Measurements from ENCODE around the gene SLC12A8. TPM values are rescaled to one million over a fixed set of nuclear protein-coding genes. Genes with fewer than 3 reads are reported as not detected.

SLC12A8 gene
- total and polyA plus RNA-seq, 2 experiments from 2014 or later = 6.9 to 15.9 TPM

DNA sequence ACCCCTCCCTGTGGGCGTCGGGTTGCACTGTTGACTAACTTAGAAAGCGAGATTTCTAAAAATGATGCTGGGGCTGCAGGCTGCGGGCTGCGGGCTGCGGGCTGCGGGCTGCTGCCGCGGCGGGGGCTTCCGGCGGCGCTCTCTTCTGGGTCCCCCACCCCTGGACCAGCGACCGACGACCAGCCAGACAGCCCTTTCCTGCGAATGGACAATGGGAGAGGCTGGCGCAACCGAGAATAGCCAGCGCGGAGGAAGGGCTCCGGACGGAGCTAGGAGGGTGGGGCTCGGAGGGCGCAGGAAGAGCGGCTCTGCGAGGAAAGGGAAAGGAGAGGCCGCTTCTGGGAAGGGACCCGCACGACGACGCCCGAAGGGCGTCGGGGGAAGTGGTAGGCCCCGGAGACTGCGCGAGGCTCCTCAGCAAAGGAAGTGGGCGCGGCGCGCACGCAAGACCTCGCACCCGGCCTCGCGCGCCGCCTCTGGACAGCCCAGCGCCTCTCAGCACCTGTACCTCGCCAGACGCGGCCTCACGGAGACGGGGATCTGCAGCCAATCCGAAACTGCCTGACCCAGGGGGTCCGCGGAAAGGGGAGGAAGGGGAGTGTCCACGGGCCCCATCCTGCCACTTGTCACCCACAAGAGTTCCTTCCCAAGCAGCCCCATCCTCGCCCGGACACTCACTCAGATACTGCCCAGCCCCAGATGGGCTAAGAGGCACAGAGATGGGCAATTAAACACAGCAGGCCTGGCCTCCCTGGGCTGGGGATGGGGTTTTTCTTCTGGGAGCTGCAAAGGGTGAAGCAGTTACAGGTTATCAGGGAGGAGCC, 70.7 kb downstream of the SLC12A8 start:
- TF ChIP-seq, protein P1, sequence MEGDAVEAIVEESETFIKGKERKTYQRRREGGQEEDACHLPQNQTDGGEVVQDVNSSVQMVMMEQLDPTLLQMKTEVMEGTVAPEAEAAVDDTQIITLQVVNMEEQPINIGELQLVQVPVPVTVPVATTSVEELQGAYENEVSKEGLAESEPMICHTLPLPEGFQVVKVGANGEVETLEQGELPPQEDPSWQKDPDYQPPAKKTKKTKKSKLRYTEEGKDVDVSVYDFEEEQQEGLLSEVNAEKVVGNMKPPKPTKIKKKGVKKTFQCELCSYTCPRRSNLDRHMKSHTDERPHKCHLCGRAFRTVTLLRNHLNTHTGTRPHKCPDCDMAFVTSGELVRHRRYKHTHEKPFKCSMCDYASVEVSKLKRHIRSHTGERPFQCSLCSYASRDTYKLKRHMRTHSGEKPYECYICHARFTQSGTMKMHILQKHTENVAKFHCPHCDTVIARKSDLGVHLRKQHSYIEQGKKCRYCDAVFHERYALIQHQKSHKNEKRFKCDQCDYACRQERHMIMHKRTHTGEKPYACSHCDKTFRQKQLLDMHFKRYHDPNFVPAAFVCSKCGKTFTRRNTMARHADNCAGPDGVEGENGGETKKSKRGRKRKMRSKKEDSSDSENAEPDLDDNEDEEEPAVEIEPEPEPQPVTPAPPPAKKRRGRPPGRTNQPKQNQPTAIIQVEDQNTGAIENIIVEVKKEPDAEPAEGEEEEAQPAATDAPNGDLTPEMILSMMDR (conservative IDR thresholded peaks at IDR 0.05; ENCODE audit: low read depth in 2 of 2) = peak in 1 of 2 experiments; percentile 44; a peak in 3 of 4 replicates
- TF ChIP-seq CREB1 (CRISPR knock-in tag; IDR thresholded peaks at IDR 0.05; ENCODE audit: low read depth) (peak; percentile 24; the same call in 1 of the 2 replicates), ZNF114 (CRISPR knock-in tag; IDR thresholded peaks at IDR 0.05) (no peak)
- no peaks in the 10 kb centered on the region for H3K9me2 ChIP-seq (ENCODE audit: insufficient read depth)
- H3K27ac Mint-ChIP-seq = no peak overlapping the region
- no peak overlapping the region; the same call in 1 of the 2 replicates for H3K27ac ChIP-seq (ENCODE audit: low read depth)
- DNase-seq (ENCODE audit: low spot score) = peak; percentile 88
- H3K79me2 ChIP-seq (replicated peaks; ENCODE audit: insufficient read depth) = no peaks in the 10 kb centered on the region
- peaks cover 7% of the 10 kb centered on the region for H3K27me3 ChIP-seq (ENCODE audit: insufficient read depth)
- peaks cover 41% of the 10 kb centered on the region for H3K4me1 Mint-ChIP-seq
- peaks cover 35% of the 10 kb centered on the region for H3K4me1 ChIP-seq (ENCODE audit: insufficient read depth)
- peak overlapping the region; percentile 68 for H3K4me3 Mint-ChIP-seq
- H3K4me2 ChIP-seq = peak overlapping the region; percentile 94
- H3K36me3 ChIP-seq (ENCODE audit: insufficient read depth) = 0 out of 2 replicates have a peak, but pooled peaks cover 3% of the 10 kb centered on the region
- ATAC-seq = peak; percentile 81
- H3F3A ChIP-seq (replicated peaks; ENCODE audit: low read depth) = peaks cover 3% of the 10 kb centered on the region
- peak overlapping the region; percentile 78 for H3K4me3 ChIP-seq
- no peaks in the 10 kb centered on the region for H4K20me1 ChIP-seq (replicated peaks; ENCODE audit: insufficient read depth)
- no peaks in the 10 kb centered on the region for H3K9me3 Mint-ChIP-seq
- peaks cover 25% of the 10 kb centered on the region for H3K27me3 Mint-ChIP-seq (ENCODE audit: insufficient read depth, low read depth, poor library complexity)
- peak overlapping the region; percentile 97 for H2AFZ ChIP-seq
- peaks cover 4% of the 10 kb centered on the region; the same call in 1 of the 3 replicates for H3K36me3 Mint-ChIP-seq (ENCODE audit: low read depth)

DNA sequence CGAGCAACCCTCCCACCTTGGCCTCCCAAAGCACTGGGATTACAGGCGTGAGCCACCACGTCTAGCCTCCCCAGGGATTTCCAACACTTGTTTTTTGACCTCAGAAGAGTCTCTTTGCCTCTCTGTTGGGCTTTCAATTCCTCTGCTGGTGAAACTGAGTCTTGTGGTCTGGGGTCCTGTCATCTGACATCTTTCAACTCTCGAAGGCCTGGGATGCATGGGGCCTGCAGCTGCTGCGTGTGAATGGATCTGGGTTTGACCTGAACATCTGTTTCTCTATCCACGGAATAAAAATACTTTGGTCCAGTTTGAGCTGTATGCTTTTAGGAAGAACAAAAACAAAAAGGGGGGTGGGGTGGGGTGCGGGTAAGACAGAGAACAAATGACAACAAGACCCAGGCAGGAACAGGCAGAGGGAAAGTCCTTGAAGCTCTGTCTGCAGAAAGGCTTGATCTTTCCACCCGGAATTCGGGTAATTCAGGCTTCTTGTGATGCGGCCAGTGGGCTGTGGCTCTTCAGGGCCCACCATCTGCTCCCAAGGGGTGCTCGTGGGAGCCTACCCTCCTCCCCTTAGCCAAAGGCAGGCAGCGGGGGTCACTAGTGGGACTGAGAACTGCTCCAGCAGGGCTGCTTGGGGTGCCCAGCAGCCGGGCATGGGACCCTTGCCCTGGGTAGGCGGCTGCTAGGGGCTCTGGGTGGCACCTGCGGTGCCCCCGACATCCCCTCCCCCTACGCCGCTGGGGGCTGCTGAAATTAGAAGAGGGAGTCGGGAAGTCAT, 71.5 kb downstream of the SLC12A8 start:
- no peak overlapping the region for H3K27ac Mint-ChIP-seq
- H3K4me1 ChIP-seq (ENCODE audit: insufficient read depth) = peaks cover 35% of the 10 kb centered on the region
- H3K4me1 Mint-ChIP-seq = peaks cover 41% of the 10 kb centered on the region
- peak overlapping the region; percentile 78 for H3K4me3 ChIP-seq
- H3K9me3 Mint-ChIP-seq = no peaks in the 10 kb centered on the region
- H3K79me2 ChIP-seq (replicated peaks; ENCODE audit: insufficient read depth) = no peaks in the 10 kb centered on the region
- peaks cover 7% of the 10 kb centered on the region for H3K27me3 ChIP-seq (ENCODE audit: insufficient read depth)
- H2AFZ ChIP-seq = peak overlapping the region; percentile 97
- H3K4me3 Mint-ChIP-seq = peak overlapping the region; percentile 68
- H3K27me3 Mint-ChIP-seq (ENCODE audit: insufficient read depth, low read depth, poor library complexity) = peaks cover 26% of the 10 kb centered on the region
- no peak overlapping the region for H3K27ac ChIP-seq (ENCODE audit: low read depth)
- DNase-seq (ENCODE audit: low spot score) (peak; percentile 39), ATAC-seq (no peak)
- H3K9me2 ChIP-seq (ENCODE audit: insufficient read depth) = no peaks in the 10 kb centered on the region
- TF ChIP-seq JUNB (IDR thresholded peaks at IDR 0.05; ENCODE audit: unreplicated experiment) (no peak), ZNF114 (CRISPR knock-in tag; IDR thresholded peaks at IDR 0.05) (no peak), EZH2phosphoT487 (IDR thresholded peaks at IDR 0.05; ENCODE audit: unreplicated experiment) (no peak), POLR2AphosphoS5 (IDR thresholded peaks at IDR 0.05; ENCODE audit: low read depth) (no peak), STAT1 (IDR thresholded peaks at IDR 0.05; ENCODE audit: unreplicated experiment) (no peak)
- TF ChIP-seq, protein P2, sequence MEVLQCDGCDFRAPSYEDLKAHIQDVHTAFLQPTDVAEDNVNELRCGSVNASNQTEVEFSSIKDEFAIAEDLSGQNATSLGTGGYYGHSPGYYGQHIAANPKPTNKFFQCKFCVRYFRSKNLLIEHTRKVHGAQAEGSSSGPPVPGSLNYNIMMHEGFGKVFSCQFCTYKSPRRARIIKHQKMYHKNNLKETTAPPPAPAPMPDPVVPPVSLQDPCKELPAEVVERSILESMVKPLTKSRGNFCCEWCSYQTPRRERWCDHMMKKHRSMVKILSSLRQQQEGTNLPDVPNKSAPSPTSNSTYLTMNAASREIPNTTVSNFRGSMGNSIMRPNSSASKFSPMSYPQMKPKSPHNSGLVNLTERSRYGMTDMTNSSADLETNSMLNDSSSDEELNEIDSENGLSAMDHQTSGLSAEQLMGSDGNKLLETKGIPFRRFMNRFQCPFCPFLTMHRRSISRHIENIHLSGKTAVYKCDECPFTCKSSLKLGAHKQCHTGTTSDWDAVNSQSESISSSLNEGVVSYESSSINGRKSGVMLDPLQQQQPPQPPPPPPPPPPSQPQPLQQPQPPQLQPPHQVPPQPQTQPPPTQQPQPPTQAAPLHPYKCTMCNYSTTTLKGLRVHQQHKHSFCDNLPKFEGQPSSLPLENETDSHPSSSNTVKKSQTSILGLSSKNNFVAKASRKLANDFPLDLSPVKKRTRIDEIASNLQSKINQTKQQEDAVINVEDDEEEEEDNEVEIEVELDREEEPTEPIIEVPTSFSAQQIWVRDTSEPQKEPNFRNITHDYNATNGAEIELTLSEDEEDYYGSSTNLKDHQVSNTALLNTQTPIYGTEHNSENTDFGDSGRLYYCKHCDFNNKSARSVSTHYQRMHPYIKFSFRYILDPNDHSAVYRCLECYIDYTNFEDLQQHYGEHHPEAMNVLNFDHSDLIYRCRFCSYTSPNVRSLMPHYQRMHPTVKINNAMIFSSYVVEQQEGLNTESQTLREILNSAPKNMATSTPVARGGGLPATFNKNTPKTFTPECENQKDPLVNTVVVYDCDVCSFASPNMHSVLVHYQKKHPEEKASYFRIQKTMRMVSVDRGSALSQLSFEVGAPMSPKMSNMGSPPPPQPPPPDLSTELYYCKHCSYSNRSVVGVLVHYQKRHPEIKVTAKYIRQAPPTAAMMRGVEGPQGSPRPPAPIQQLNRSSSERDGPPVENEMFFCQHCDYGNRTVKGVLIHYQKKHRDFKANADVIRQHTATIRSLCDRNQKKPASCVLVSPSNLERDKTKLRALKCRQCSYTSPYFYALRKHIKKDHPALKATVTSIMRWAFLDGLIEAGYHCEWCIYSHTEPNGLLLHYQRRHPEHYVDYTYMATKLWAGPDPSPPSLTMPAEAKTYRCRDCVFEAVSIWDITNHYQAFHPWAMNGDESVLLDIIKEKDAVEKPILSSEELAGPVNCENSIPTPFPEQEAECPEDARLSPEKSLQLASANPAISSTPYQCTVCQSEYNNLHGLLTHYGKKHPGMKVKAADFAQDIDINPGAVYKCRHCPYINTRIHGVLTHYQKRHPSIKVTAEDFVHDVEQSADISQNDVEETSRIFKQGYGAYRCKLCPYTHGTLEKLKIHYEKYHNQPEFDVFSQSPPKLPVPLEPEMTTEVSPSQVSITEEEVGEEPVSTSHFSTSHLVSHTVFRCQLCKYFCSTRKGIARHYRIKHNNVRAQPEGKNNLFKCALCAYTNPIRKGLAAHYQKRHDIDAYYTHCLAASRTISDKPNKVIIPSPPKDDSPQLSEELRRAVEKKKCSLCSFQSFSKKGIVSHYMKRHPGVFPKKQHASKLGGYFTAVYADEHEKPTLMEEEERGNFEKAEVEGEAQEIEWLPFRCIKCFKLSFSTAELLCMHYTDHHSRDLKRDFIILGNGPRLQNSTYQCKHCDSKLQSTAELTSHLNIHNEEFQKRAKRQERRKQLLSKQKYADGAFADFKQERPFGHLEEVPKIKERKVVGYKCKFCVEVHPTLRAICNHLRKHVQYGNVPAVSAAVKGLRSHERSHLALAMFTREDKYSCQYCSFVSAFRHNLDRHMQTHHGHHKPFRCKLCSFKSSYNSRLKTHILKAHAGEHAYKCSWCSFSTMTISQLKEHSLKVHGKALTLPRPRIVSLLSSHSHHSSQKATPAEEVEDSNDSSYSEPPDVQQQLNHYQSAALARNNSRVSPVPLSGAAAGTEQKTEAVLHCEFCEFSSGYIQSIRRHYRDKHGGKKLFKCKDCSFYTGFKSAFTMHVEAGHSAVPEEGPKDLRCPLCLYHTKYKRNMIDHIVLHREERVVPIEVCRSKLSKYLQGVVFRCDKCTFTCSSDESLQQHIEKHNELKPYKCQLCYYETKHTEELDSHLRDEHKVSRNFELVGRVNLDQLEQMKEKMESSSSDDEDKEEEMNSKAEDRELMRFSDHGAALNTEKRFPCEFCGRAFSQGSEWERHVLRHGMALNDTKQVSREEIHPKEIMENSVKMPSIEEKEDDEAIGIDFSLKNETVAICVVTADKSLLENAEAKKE (CRISPR knock-in tag; IDR thresholded peaks at IDR 0.05) = no peak
- peaks cover 4% of the 10 kb centered on the region; the same call in 1 of the 3 replicates for H3K36me3 Mint-ChIP-seq (ENCODE audit: low read depth)
- H3K4me2 ChIP-seq = peak overlapping the region; percentile 94
- H3F3A ChIP-seq (replicated peaks; ENCODE audit: low read depth) = peaks cover 3% of the 10 kb centered on the region
- H3K36me3 ChIP-seq (ENCODE audit: insufficient read depth) = 0 out of 2 replicates have a peak, but pooled peaks cover 3% of the 10 kb centered on the region
- no peaks in the 10 kb centered on the region for H4K20me1 ChIP-seq (replicated peaks; ENCODE audit: insufficient read depth)
